ENCODE data around the gene ZC3HAV1. TPM values are rescaled to one million over a fixed set of nuclear protein-coding genes. Genes with fewer than 3 reads are reported as not detected.
A peak's percentile ranks its signal among the peaks of the same experiment; 100 is the strongest.

ZC3HAV1 gene
- total and polyA plus RNA-seq, 9 of the 15 experiments (the other 6 are each of a cell fraction or from before 2014, with no cell fraction given), result 11.9 to 40.5 (median 23.9) TPM

GRCh38 chr7:139118234-139118804, 8.8 kb upstream of the ZC3HAV1 start (continued):
- TF ChIP-seq ARID1B (IDR thresholded peaks at IDR 0.05) (peak; percentile 98), PURB (CRISPR knock-in tag; IDR thresholded peaks at IDR 0.05; ENCODE audit: low read depth) (no peak), MEIS2 (IDR thresholded peaks at IDR 0.05; ENCODE audit: partially characterized antibody) (peak; percentile 99), PCBP2 (IDR thresholded peaks at IDR 0.05; ENCODE audit: low read depth, low read length, poor library complexity, severe bottlenecking) (no peak), FOS (IDR thresholded peaks at IDR 0.05; ENCODE audit: extremely low read depth, insufficient read length) (peak; percentile 75), SMC3 (conservative IDR thresholded peaks at IDR 0.05; ENCODE audit: insufficient read depth, low read depth, low read length) (no peak), HES1 (IDR thresholded peaks at IDR 0.05; ENCODE audit: low read depth) (peak; percentile 75), TFAM (CRISPR knock-in tag; conservative IDR thresholded peaks at IDR 0.05) (no peak), MCM5 (IDR thresholded peaks at IDR 0.05; ENCODE audit: low read depth) (no peak), ESRRB (CRISPR knock-in tag; IDR thresholded peaks at IDR 0.05; ENCODE audit: borderline replicate concordance) (no peak), MCM7 (IDR thresholded peaks at IDR 0.05) (no peak), ZNF395 (CRISPR knock-in tag; IDR thresholded peaks at IDR 0.05) (peak; percentile 93; the same call in 1 of the 2 replicates), ZNF217 (CRISPR knock-in tag; IDR thresholded peaks at IDR 0.05) (no peak), ZKSCAN3 (CRISPR knock-in tag; IDR thresholded peaks at IDR 0.05) (0 out of 2 replicates have a peak, but pooled peaks have one; percentile 21), TCFL5 (CRISPR knock-in tag; conservative IDR thresholded peaks at IDR 0.05) (peak; percentile 59; the same call in 1 of the 2 replicates), CBFB (CRISPR knock-in tag; IDR thresholded peaks at IDR 0.05) (no peak), ILF3 (IDR thresholded peaks at IDR 0.05; ENCODE audit: borderline replicate concordance) (no peak), RHOXF2B (CRISPR knock-in tag; conservative IDR thresholded peaks at IDR 0.05) (no peak), ZFP30 (CRISPR knock-in tag; IDR thresholded peaks at IDR 0.05; ENCODE audit: borderline replicate concordance) (no peak), PHF20 (IDR thresholded peaks at IDR 0.05; ENCODE audit: partially characterized antibody) (no peak), HSF4 (CRISPR knock-in tag; IDR thresholded peaks at IDR 0.05; ENCODE audit: borderline replicate concordance) (no peak), MAFG (tag; conservative IDR thresholded peaks at IDR 0.05) (peak; percentile 95), GTF2F1 (IDR thresholded peaks at IDR 0.05; ENCODE audit: low read depth, low read length) (no peak), ZNF586 (CRISPR knock-in tag; conservative IDR thresholded peaks at IDR 0.05) (no peak), TAF7 (tag; IDR thresholded peaks at IDR 0.05) (no peak), SRSF3 (IDR thresholded peaks at IDR 0.05; ENCODE audit: insufficient read depth, low read length) (no peak), POLR2AphosphoS5 (IDR thresholded peaks at IDR 0.05; ENCODE audit: control insufficient read depth, insufficient read depth, low read depth, low read length) (peak; percentile 93), ZSCAN29 (IDR thresholded peaks at IDR 0.05) (no peak), HNRNPUL1 (IDR thresholded peaks at IDR 0.05; ENCODE audit: low read length) (no peak), ZBTB1 (CRISPR knock-in tag; IDR thresholded peaks at IDR 0.05; ENCODE audit: borderline replicate concordance, low read depth) (no peak; the same call in 1 of the 2 replicates), SPI1 (IDR thresholded peaks at IDR 0.05; ENCODE audit: borderline replicate concordance, low read depth, low read length) (0 out of 2 replicates have a peak, but pooled peaks have one; percentile 23)

All from K562 (cell line).